Esophagus (tissue), 2 donors: ENCODE results near the gene RAB7B. TPM values are rescaled to one million over a fixed set of nuclear protein-coding genes. Genes with fewer than 3 reads are reported as not detected.

Experiments
- H3K27ac ChIP-seq, 2 donors: one replicate each; pipeline ENCODE4 v1.5.1; 2013; ENCODE audit warnings: low read depth in 2 of 2, mild to moderate bottlenecking in 2 of 2, inconsistent platforms in 1 of 2, low read length in 1 of 2, moderate library complexity in 1 of 2
- H3K27me3 ChIP-seq, 2 donors: one replicate each; pipeline ENCODE4 v1.6.1; 2013; ENCODE audit warnings: low read length in 2 of 2, control low read depth in 1 of 2, mild to moderate bottlenecking in 1 of 2; ENCODE audit not compliant: insufficient read depth in 2 of 2, control insufficient read depth in 1 of 2
- H3K36me3 ChIP-seq, 2 donors: one replicate each; pipeline ENCODE4 v1.6.1; 2013; ENCODE audit warnings: low read length in 1 of 2; ENCODE audit not compliant: control insufficient read depth in 2 of 2, insufficient read depth in 2 of 2
- H3K4me1 ChIP-seq, 2 donors: one replicate each; pipeline ENCODE4 v1.6.1; 2013; ENCODE audit warnings: low read length in 1 of 2; ENCODE audit not compliant: control insufficient read depth in 2 of 2, insufficient read depth in 2 of 2
- H3K4me3 ChIP-seq, 2 donors: one replicate each; pipeline ENCODE4 v1.5.1; 2013; ENCODE audit warnings: low read length in 2 of 2, mild to moderate bottlenecking in 2 of 2, low read depth in 1 of 2, moderate library complexity in 1 of 2
- H3K9me3 ChIP-seq, 2 donors: one replicate each; pipeline ENCODE4 v1.6.1; 2013; ENCODE audit warnings: mild to moderate bottlenecking in 2 of 2, low read depth in 1 of 2, low read length in 1 of 2, moderate library complexity in 1 of 2; ENCODE audit not compliant: control insufficient read depth in 2 of 2, insufficient read depth in 1 of 2
- WGBS, 2 donors: extraction: QIAGEN DNeasy Blood & Tissue Kit; methylation state at CpG; one replicate each; pipeline ENCODE4 v1.1.7; 2013; 5-methylcytosine and 5-hydroxymethylcytosine counted together
- polyA plus RNA-seq, 2 donors: library from polyadenylated mRNA; stranded (reverse); fragments of 200-250 nt; gene quantifications; one replicate each; pipeline ENCODE4 v1.2.3, GENCODE V29; 2013
- donor health status: healthy with polysubstance abuse.
- donor health status: Bipolar disorder and iron deficiency.

RAB7B gene
- polyA plus RNA-seq, 2 donors: 14.1 to 19.4 TPM

DNA sequence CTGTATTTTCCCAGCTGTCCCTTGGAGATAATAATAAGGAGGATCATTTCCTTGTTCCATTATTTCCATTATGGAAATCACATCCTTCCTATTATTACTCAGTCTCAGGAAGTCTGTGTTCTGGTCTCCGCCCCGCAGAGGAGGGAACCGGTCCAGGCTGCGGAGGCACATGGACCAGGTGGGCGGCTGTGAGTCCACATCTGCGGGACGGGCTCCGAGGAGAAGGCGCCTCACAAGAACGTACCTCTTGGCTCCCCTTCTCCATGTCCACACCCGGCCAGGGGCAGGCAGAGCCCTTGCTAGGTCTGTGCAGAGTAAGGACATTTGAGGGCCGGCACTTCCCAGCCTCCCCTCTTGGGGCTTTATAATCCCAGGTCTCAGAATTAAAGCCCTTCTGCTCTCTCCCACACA, 14.6 kb downstream of the RAB7B start:
- no peak overlapping the region for H3K27ac ChIP-seq
- WGBS, 2 donors: 56 to 61% methylated on average over 12 of the region's 12 CpGs
- no peak overlapping the region for H3K4me3 ChIP-seq
- H3K4me1 ChIP-seq: peaks cover 0 to 12% of the 10 kb centered on the region in 2 donors
- peaks cover 3 to 15% of the 10 kb centered on the region in 2 donors for H3K36me3 ChIP-seq
- no peaks in the 10 kb centered on the region for H3K27me3 ChIP-seq
- H3K9me3 ChIP-seq: no peaks in the 10 kb centered on the region

DNA sequence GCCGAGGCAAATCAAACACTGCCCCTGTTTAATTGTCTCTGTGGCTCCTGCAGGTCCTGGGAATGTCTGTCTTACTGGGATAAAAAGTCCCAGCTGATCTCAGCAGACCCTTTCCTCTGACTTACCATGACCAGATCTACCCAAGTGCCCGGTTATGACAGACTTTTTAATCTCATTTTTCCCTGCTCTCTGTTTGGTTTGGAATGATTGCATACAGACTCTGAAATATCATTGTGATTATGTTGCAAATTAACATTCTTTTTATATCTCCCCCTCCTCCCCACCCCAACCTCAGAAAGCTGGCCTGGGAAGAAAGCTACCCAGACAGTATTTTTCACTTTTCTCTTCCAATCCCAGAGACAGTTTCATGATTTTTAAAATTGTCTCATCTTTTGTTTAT, 16.3 kb downstream of the RAB7B start:
- no peak overlapping the region for H3K27ac ChIP-seq
- H3K4me3 ChIP-seq: no peak overlapping the region
- no peaks in the 10 kb centered on the region for H3K9me3 ChIP-seq
- 53 to 63% methylated on average over 2 of the region's 2 CpGs for WGBS, 2 donors
- peaks cover 3 to 5% of the 10 kb centered on the region in 2 donors for H3K36me3 ChIP-seq
- H3K27me3 ChIP-seq: no peaks in the 10 kb centered on the region
- H3K4me1 ChIP-seq: peaks cover 0 to 15% of the 10 kb centered on the region in 2 donors

DNA sequence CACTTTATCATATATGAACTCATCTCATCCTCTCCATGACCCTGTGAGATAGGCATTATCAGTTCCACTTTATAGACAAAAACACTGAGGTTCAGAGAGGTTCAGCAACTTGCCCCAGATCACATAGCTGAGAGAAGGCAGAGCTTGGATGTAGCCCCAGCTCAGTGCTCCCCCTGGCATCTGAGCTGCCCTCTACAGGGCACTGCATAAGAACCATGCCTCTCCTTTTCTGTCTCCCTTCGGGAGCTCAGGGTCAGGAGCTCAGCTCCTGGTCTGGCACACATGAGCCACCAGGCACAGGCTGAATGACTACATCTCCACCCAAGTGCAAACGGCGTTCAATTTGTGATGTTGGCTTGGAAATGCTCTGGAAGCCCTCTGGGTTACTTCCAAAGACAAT, 16.9 kb downstream of the RAB7B start:
- Histone ChIP-seq H3K27ac (no peak overlapping the region), H3K36me3 (peaks cover 3 to 5% of the 10 kb centered on the region in 2 donors), H3K4me3 (no peak overlapping the region), H3K27me3 (no peaks in the 10 kb centered on the region), H3K9me3 (no peaks in the 10 kb centered on the region), H3K4me1 (peaks cover 0 to 15% of the 10 kb centered on the region in 2 donors)
- 48 to 53% methylated on average over 3 of the region's 3 CpGs for WGBS, 2 donors

DNA sequence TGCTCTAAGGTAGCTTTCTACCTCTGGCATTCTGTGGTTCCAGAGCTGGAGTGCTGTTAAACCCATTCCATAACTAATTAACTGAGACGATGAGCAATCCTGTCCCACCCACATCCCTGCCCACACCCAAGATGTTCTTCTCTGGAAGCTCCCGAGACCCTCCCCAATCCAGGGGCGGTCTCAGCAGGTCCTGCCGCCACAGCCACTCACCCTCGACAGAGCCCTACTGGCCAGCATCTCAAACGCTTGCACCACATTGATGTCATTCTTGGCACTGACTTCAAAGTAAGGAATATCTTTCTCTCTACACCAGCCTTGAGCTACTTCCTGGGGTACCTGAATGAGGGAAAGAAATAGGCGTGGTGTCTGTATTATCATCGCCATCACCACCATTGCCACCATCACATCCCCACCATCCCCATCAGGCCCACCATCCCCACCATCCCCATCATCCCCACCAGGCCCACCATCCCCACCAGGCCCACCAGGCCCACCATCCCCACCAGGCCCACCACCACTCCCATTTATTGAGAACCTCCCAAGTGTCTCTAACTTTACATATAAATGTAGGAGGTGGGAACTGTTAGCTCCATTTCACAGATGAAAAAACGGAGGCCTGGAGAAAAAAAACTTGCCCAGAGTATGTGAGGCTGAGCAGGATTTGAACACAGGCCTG, 17.7 kb downstream of the RAB7B start:
- Histone ChIP-seq H3K4me1 (peaks cover 0 to 15% of the 10 kb centered on the region in 2 donors), H3K27ac (no peak overlapping the region), H3K27me3 (no peaks in the 10 kb centered on the region), H3K36me3 (peaks cover 3 to 5% of the 10 kb centered on the region in 2 donors), H3K9me3 (no peaks in the 10 kb centered on the region), H3K4me3 (no peak overlapping the region)
- 62 to 70% methylated on average over 9 of the region's 9 CpGs for WGBS, 2 donors

DNA sequence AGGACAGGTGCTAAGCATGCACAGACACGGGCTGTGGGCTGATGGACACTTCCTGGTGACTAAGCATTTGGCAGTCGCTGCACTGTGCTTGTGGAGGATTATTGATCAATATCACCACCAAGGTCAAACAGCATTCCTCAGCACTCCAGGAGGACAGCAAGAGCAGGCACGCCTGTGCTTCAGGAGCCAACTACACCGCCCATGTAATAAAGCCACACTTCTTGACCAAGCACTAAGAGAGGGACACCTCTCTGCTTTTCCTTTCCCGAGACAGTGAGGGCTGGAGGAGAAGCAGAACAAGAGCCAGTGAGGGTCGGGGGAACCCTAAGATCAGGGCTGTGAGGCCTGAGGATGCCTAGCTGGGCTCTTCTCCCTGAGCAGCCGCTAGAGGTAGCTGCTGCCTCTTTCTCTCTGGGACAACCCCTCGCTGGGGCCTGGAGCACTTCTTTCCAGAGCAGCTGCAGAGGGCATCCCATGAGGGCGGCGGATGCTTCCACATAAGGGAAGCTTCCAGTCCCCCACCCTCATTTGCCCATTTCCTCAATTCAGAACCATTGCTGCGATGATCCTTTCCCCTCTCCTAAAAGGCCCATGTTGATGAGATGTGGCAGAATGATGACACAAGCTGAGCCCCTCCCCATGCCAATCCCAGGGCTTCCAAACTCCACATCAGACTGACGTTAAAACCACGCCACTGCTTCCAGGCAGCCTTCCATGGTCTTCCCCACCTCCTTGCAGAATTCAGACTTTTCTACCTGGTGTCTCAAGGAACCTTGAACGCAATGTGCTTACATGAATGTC, 19.1 kb downstream of the RAB7B start:
- Histone ChIP-seq H3K9me3 (no peaks in the 10 kb centered on the region), H3K36me3 (peaks cover 0 to 5% of the 10 kb centered on the region in 2 donors), H3K27me3 (no peaks in the 10 kb centered on the region), H3K4me1 (peaks cover 0 to 15% of the 10 kb centered on the region in 2 donors), H3K27ac (peak overlapping the region; percentile 47 to 75), H3K4me3 (no peak overlapping the region)
- 27 to 37% methylated on average over 14 of the region's 14 CpGs for WGBS, 2 donors

DNA sequence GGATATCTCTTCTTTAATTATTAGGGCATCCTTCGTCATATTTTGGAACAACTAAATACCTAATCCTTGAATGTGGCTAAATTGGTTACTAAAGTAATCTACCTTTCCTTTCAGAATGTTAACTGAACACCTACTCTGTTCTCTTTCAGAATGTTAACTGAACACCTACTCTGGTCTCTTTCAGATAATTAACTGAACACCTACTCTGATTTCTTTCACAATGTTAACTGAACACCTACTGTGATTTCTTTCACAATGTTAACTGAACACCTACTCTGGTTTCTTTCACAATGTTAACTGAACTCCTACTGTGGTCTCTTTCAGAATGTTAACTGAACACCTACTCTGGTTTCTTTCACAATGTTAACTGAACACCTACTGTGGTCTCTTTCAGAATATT, 21.9 kb downstream of the RAB7B start:
- H3K4me1 ChIP-seq: peaks cover 0 to 15% of the 10 kb centered on the region in 2 donors
- peaks cover 0 to 5% of the 10 kb centered on the region in 2 donors for H3K36me3 ChIP-seq
- no peak overlapping the region for H3K27ac ChIP-seq
- H3K9me3 ChIP-seq: no peaks in the 10 kb centered on the region
- no peak overlapping the region for H3K4me3 ChIP-seq
- 95% methylated on average over 1 of the region's 1 CpG for WGBS, 2 donors
- H3K27me3 ChIP-seq: no peaks in the 10 kb centered on the region

DNA sequence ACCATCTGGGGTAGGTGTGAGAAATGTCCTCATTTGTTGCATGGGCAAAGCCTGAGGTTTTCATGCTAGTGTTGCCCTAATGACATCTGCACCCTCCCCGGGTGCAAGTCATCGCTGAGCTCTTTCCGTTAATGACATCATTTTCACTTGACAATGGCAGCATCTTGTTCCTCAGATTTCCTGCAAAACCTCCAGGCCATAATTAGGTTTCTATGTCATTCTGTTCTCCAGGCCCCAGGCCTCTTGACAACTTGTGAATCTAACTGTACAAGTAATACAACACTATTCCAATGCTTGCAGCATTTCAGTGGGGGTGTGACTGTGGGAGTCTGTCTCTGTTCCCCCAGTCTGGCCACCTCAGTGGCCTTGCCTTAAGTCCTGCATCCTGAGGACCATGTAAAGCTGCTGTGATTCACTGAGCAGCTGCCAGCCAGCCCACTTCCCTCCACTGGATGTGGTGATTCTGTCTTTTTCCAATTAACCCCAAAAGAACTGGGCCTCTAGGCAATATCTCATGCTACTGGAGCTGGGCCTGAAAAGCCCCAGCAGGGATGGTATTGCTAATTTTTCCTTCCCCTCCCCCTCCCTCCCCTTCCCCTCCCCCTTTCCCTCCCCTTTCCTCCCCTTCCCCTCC, 22.8 kb downstream of the RAB7B start:
- Histone ChIP-seq H3K36me3 (peaks cover 0 to 5% of the 10 kb centered on the region in 2 donors), H3K9me3 (no peaks in the 10 kb centered on the region), H3K27me3 (no peaks in the 10 kb centered on the region), H3K4me3 (no peak overlapping the region), H3K4me1 (peaks cover 0 to 22% of the 10 kb centered on the region in 2 donors), H3K27ac (no peak overlapping the region)
- 63 to 69% methylated on average over 3 of the region's 3 CpGs for WGBS, 2 donors

DNA sequence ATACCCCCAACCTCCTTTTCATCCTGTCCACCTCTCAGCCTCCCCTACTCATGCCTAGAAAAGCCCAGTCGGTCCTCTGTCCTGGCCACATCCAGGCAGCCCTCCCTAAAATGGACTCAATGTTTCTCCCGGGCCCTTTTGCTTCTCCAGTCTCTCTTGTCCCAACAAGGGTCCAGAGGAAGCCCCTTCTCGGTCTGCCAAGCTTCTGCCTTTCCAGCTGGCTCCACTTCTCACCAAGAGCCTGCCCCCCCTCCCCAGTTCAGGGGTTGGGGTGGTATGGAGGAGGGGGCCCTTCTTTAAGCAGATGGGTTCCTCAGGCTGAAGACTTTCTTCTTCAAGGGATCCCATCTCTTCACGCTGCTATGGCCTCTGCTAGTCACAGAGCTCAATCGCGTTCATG, 23.9 kb downstream of the RAB7B start:
- H3K4me3 ChIP-seq: no peak overlapping the region
- H3K27me3 ChIP-seq: no peaks in the 10 kb centered on the region
- no peak overlapping the region for H3K27ac ChIP-seq
- H3K9me3 ChIP-seq: peaks cover 0 to 6% of the 10 kb centered on the region in 2 donors
- H3K36me3 ChIP-seq: peaks cover 0 to 5% of the 10 kb centered on the region in 2 donors
- 78 to 84% methylated on average over 6 of the region's 6 CpGs for WGBS, 2 donors
- H3K4me1 ChIP-seq: peaks cover 0 to 20% of the 10 kb centered on the region in 2 donors

DNA sequence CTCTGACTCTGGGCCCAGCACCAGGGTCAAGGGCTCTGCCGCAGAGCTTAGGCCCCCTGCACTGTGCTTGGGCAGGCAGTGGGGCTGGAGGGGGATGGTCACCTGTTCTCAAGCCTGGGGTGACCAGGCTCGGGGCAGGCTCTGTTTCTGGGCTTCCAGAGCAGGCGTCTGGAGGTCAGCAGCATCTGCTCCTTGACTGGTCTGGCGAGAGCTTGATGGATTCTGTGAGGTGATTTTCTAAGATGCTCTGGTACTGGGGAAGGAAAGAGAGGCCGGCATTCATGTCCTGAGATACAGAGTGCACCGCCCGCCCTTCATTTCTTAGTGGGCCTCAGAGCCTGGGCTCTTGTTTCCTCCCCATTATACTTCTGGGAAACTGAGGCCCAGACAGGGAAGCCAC, 24.5 kb downstream of the RAB7B start:
- peaks cover 0 to 14% of the 10 kb centered on the region in 2 donors for H3K4me1 ChIP-seq
- H3K4me3 ChIP-seq: no peak overlapping the region
- WGBS, 2 donors: 83% methylated on average over 7 of the region's 7 CpGs
- H3K27ac ChIP-seq: no peak overlapping the region
- H3K27me3 ChIP-seq: no peaks in the 10 kb centered on the region
- H3K36me3 ChIP-seq: peaks cover 0 to 5% of the 10 kb centered on the region in 2 donors
- H3K9me3 ChIP-seq: peaks cover 0 to 11% of the 10 kb centered on the region in 2 donors
